Measurements from ENCODE around the gene SERTM1.

Gene SERTM1

DNA sequence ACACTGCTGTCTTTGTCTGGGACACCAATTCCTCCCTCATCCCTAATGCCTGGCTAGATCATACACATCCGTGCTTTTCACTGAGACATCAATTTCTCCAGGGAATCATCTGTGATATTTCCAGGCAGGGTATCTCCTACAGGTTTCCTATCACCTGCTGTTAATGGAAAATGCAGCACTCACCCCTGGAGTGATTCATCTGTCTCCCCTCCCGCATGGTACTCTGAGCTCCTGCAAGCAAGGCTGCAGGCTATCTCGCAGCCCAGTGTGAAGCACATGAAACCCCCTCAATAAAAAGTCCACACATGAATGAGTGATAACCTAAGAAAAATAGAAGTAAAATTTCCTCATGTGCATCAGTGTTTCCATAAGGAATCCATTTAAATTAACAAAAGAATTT is 38.5 kb downstream of the SERTM1 start:
- DNase-seq = no peak

DNA sequence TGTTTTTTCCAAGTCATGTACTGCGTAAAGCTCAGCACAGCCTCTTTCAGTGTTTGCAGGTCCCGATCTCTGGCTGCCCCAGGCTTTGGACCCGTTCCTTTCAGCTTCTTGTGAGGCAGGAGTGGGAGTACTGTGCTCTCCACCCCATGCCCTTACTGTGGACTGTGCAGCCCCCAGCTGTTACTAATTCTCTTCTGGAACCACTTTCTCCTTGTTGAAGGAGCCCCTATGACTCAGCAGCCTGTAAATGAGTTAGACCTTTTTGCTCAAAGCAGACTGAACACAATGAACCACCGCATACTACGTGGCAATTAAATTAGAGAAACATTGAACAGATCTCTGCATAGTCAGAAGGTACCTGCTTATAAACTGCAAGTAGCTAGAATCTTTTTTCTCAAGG is 39.0 kb downstream of the SERTM1 start:
- peak; percentile 69 for DNase-seq

DNA sequence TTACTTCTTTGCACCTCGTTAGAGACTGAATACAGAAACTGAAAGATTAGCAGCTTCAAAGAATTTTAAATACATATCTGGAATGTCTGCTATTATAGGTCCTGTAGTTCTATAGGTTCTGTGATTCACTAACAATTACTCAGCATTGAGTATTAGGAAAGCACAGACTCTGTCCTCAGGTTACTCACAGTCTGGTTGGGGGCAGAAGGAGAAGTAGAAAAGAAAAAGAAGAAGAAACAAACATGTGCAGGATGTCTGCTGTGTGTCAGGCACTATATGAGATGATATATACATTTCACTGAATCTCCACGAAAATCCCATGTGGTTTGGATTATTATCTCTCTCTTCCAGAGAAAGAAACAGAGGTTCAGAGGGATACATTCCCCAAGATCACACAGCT is 40.1 kb downstream of the SERTM1 start:
- DNase-seq = no peak

DNA sequence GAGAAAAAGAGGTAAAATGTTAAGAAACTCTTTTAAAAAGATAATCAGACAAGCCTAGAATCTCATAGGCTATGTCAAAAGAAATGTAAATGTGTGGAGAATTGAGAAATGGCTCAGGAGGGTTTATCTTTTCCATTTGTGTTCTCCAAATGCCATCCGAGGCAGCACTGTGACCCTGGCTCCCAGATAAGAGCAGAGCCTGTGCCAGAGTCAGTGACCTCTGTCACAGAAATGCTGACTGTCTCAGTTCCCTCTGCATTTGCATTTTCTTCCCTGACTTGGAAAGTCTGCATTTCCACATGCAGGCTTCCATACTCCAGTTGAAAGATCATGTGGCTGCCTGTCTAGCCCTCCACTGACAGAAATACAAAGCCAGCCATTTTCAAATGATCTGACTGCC is 42.0 kb downstream of the SERTM1 start:
- DNase-seq = no peak

DNA sequence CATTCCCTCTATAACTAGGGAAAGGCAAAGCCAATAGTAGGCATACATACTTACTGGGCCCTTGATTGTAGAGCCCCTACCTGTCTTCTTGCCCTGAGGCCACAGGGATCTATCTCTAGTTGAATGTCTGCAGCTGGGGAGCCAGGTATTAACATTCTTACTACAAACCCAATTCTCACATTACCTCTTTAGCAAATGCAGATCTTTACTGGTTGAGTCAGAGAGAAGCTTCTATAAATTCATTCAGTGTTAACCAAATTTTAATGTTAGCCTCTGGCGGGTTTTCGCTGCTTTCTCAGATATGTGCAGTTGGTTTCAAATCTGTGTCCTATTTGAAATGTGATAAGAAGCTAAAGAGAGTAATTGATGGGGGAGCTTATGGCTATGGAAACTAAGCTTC is 43.2 kb downstream of the SERTM1 start:
- no peak for DNase-seq

DNA sequence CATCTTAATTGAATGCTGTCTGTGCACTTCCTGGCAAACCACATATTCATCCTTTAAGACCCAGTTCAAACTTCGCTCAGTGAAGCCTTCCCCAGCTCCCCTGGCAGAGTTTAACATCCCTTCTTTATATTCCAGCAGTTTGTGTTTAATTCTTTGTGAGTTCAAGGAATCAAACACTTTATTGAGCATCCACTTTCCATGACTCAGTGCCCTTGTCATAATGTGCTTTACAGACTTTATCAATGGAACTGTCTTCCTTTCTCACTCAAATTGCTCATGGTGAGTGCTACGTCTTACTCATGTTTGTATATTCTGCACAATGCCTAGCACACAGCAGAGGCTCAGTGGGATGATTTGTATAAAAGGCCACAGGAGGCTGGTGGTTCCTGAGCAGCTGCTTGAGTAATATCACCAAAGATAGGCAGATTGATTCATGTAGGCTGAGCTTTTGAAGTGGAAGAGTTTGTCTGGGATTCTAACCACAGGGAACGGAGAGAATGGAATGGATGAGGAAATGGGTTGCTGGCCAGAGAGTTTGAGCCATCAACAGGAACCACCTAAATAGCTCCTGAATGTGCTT is 44.2 kb downstream of the SERTM1 start:
- DNase-seq = no peak

DNA sequence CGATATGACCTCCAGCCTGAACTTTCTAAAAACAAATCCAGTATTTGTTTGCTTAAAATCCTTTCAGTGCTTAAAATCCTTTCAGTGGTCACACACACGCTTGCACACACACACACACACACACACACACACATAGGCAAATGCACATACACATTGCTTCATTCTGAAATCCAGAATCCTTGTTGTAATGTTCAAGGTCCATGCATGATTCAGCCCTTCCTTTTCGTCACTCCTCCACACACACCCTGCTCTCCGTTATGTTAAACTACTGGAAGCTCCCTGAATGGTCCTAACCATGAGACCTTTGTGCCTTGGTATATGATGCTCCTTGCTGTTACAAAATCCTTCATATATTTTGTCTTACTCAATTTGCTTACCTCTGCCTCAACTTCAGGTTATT is 44.9 kb downstream of the SERTM1 start:
- no peak for DNase-seq

DNA sequence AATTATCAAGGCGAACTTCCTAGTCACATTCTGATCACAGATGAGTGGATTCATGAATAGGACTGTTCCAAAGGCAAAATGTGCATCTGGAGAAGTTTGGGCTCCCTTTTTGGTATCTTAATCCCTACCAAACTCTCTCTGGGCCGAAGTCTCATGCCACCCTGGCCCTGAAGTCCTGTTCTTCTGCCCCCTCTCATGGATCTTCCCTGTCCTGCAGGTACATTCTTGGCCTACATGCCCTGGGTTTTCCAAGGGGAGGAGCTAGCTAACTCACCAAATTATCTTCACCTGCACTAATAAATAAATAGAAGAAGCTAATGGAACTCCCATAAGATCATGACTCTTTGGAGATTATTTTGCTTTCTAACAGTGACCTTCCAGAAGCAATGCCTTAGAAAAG is 50.3 kb downstream of the SERTM1 start:
- DNase-seq = no peak

DNA sequence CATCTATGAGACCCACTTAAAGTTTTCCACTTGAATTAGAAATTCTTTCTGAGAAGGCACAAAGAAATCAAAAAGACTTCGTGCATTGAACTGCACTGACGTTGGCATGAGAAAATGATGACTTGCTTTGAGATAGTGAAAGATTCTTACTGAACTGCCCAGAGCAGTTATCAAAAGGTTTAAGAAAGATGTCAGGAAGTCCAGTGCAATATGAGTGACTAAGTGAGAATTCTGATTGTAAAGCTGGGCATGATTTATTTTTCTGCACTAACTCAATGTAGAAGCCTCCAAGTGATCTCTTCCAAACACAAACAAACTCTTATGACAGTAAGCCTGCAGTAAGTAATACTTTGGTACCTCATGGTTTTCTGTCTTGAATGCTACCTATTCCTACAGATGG is 52.1 kb downstream of the SERTM1 start:
- no peak for DNase-seq

DNA sequence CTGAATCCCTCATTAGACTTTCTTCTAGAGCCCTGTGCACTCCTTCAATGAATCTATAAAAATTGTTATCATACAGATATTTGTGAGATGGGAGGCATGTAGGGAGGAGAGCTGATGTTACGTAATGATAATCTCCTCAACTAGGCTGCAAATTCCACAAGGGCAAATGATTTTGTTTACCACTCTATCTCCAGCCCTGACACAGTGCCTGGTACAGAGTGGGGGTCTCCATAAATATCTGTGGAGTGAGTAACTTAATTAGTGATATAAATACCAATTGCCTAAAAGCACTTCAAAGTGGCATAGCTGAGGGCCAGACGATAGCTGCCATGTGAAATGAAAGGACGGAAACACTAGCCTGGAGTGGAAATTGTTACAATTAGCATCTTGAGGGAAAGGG is 54.2 kb downstream of the SERTM1 start:
- DNase-seq = no peak

DNA sequence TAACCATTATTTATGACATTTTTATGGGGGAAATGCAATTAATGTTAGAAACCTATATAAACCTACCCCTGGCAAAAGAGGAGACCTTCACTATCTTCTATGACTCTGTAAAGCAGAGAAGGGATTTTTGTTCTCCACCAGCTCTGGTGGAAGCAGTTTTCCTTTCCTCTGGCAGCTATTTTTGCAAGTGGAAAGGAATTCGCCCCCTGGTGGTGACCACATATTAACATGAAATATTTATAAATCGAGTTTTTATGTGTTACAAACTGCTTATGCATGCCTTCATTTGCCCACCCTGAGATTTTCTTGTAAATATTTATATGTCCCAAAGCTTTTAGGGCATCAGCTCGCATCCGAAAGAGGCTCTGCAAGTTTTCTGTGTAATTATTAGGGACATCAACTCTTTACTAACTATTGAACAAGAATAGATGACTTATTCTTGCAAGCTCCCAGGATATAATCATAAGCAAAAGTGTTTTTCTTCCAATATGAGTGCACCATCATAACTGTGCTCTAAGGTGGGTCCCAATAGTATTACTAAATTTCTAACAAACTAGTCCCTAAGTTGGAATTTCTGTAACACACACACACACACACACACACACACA is 62.4 kb downstream of the SERTM1 start:
- DNase-seq = peak; percentile 67

DNA sequence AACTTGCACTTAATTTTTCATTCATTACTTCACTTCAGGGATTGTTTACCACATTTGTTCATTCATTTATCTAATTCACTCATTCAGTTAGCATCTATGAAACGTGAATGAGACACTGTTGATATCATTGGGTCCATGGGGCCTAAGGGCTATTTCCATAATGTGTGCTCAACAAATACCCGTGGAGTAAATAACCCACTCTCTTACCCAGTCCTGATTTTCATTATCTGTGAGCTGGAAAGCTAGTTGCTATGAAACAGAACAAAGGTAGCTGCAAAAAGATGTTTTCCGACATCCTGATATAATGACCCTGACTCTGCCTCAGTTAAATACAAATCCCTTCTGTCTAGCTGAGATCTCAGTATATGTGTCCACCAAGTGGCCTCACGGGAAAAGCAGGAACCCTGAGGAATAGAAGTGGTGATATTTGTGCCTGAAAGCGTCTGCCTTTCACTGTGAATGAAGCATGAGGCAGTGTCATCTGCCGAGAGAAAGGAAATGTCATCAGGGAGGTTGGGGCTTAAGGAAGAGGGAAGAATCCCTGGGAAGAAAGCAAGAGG is 63.8 kb downstream of the SERTM1 start:
- DNase-seq = no peak

DNA sequence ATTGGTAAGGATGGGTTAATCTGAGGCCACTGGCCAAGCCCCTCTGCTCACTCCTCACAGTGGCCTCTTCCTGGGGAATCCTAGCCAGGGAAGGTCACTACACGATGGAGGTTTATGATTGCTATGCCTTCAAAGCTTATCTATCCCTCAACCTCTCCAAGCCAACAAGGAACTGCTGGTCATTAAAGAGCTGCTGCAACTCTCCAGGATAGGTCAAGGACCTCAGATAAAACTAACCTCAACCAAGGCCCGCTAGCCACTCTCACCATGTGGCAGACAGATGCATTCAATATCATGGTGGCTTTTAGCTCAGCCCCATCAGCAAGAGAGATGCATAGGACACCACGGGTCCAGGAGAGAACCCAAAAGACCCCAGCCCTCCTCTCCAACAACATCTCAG is 71.6 kb downstream of the SERTM1 start:
- no peak for DNase-seq

DNA sequence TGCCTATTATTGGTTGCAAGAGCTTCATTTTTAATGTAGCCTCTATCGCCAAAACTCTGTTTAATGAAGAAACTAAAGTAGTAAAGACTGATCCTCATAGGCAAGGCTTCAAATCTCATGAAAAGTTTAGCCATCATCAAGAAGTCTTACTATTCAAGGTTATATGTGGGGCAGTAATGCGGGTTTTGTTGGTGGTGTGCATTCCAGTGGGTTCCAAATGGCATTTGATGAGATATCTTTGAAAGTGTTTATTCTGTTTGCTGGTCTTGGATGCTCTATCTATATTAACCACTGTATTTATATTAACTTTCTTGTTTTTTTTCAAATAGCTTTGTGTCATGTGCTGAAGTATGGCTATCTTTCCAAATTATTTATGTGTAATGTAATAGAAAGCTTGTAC is 72.2 kb downstream of the SERTM1 start:
- no peak for DNase-seq

Measured in kidney glomerular epithelial cell (primary cell).